CD4-positive, alpha-beta T cell (primary cell): Measurements from ENCODE around the gene KLK8. TPM values are rescaled to one million over a fixed set of nuclear protein-coding genes. Genes with fewer than 3 reads are reported as not detected.

Experiments
- ATAC-seq: fragments of 200-7000 bp; cut with Tn5 transposase; one replicate; pipeline ENCODE4 v1.10.0; 2022; ENCODE audit warnings: mild to moderate bottlenecking; ENCODE audit not compliant: poor library complexity
- CTCF ChIA-PET: fragments of 350-600 bp; sonication (Branson Sonifier 250); formaldehyde crosslinking; loops from one replicate; lab custom pipeline; 2021; ENCODE audit warnings: antibody characterized with exemption, inconsistent platforms; lab: Charles Lee
- POLR2A ChIA-PET: fragments of 350-600 bp; sonication (Branson Sonifier 250); formaldehyde crosslinking; loops from one replicate; lab custom pipeline; 2021; ENCODE audit warnings: antibody characterized with exemption, inconsistent platforms; lab: Charles Lee
- DNase-seq, 14 experiments: peaks; one replicate each; pipeline ENCODE4 v3.0.0-alpha.2; 2013 to 2020; ENCODE audit warnings: mixed read lengths in 2 of 14
- H3K27ac ChIP-seq, 2 donors: one replicate each; pipeline versions ENCODE4 v1.5.1 to v1.7.0; 2013; ENCODE audit warnings: low read length in 2 of 2, low read depth in 1 of 2, mild to moderate bottlenecking in 1 of 2
- H3K27me3 ChIP-seq, 2 experiments: 1 replicate in 1 of 2; 2 replicates in 1 of 2; pipeline versions ENCODE4 v1.6.1 to v1.7.0; 2013; ENCODE audit warnings: low read length in 2 of 2, control low read depth in 1 of 2, mild to moderate bottlenecking in 1 of 2, moderate library complexity in 1 of 2; ENCODE audit not compliant: insufficient read depth in 2 of 2, control insufficient read depth in 1 of 2
- H3K36me3 ChIP-seq: one replicate; pipeline ENCODE4 v1.6.1; 2013; ENCODE audit warnings: low read length, control low read depth; ENCODE audit not compliant: insufficient read depth
- H3K4me1 ChIP-seq: one replicate; pipeline ENCODE4 v1.6.1; 2013; ENCODE audit warnings: low read length, control low read depth; ENCODE audit not compliant: insufficient read depth
- H3K4me3 ChIP-seq: one replicate; pipeline ENCODE4 v1.5.1; 2013; ENCODE audit warnings: mild to moderate bottlenecking, low read length, moderate library complexity
- H3K9me3 ChIP-seq, 2 experiments: 1 replicate in 1 of 2; 2 replicates in 1 of 2; pipeline versions ENCODE4 v1.6.1 to v1.7.0; 2013; ENCODE audit warnings: low read length in 2 of 2, mild to moderate bottlenecking in 2 of 2, control low read depth in 1 of 2, moderate library complexity in 1 of 2; ENCODE audit not compliant: control insufficient read depth in 1 of 2, insufficient read depth in 1 of 2
- H3K27ac Mint-ChIP-seq: one replicate; pipeline ENCODE4 v1.8.0; 2020; ENCODE audit warnings: mixed read lengths
- H3K27me3 Mint-ChIP-seq: one replicate; pipeline ENCODE4 v1.8.0; 2021; ENCODE audit warnings: mixed read lengths
- H3K36me3 Mint-ChIP-seq: one replicate; pipeline ENCODE4 v1.8.0; 2021; ENCODE audit warnings: low read depth, mixed read lengths
- H3K4me1 Mint-ChIP-seq: one replicate; pipeline ENCODE4 v1.8.0; 2021; ENCODE audit warnings: low read depth, mixed read lengths
- H3K4me3 Mint-ChIP-seq: one replicate; pipeline ENCODE4 v1.8.0; 2020; ENCODE audit warnings: mild to moderate bottlenecking, mixed read lengths
- H3K9me3 Mint-ChIP-seq: one replicate; pipeline ENCODE4 v1.8.0; 2020; ENCODE audit warnings: mixed read lengths
- intact Hi-C, 2 experiments: fragments of 100-400 bp; cut with DNase I in 1 of 2; cut with micrococcal nuclease in 1 of 2; formaldehyde crosslinking; loops; one replicate each; pipeline versions ENCODE4 v1.15.1 to v1.9.0; 2023 to 2025; cut with DNase I, micrococcal nuclease
- total RNA-seq, 174 experiments: library from RNA in 2 of 174; stranded (reverse) in 2 of 174; gene quantifications; one replicate each; pipeline ENCODE4 v1.2.3 and lab custom pipeline; 2021 to 2026
- TF ChIP-seq, protein P1 (sequence below): fragments of 200-600 bp; IDR thresholded peaks from one replicate; pipeline ENCODE4 v1.8.0; 2022; ENCODE audit warnings: antibody characterized with exemption, mild to moderate bottlenecking

Gene KLK8
- total RNA-seq, 2 experiments from 2014 or later, result not detected

DNA sequence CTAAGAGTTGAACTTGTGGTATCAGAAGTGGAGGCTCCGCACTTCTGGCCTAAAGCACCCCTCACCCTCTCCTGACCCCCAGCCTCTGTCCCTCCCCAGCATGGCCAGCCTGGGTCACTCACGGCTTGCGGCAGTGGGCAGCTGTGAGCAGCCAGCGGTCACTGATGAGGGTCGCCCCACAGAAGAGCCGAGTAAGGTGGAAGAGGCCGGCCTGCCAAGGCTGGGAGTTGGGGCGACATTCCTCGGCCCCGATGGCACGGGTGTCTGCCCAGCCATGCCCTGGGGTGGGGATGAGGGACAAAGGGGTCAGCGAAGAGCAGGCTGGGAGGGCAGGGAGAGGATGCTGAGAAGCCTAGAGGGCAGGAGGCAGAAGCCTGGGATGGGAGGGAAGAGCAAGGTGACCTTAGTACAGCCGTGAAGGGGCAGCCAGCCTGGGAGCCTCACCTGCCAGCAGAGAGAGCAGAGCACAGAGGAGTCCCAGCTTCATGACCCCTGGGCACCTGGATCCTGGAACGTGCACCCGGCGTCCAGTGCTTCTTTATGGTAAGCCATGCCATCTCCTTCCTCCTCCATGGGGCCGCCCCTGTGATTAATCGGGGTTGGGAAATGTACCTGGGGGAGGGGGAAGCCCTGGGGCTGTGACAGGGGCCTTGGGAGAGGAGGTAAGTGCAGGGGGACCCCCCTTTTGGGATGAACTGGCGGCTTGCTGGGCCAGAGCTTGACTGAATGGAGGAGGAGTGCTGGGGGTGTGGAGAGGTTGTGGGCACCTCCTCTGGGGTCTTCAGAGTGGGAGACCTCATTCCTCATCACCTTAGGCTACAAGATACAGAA, 7.9 kb upstream of the KLK8 start:
- Histone ChIP-seq H3K4me3 (no peak overlapping the region), H3K9me3 (no peaks in the 10 kb centered on the region), H3K36me3 (no peaks in the 10 kb centered on the region), H3K27me3 (peaks cover 8 to 10% of the 10 kb centered on the region in 2 experiments), H3K27ac (no peak overlapping the region), H3K4me1 (no peaks in the 10 kb centered on the region)
- no peak overlapping the region for H3K27ac Mint-ChIP-seq
- peaks cover 67% of the 10 kb centered on the region for H3K27me3 Mint-ChIP-seq
- no peaks in the 10 kb centered on the region for H3K4me1 Mint-ChIP-seq
- CTCF ChIA-PET, result no interaction called here
- H3K4me3 Mint-ChIP-seq, result no peak overlapping the region
- DNase-seq (no peak), ATAC-seq (no peak)
- intact Hi-C loops, result no loop called here
- POLR2A ChIA-PET, result no interaction called here
- no peaks in the 10 kb centered on the region for H3K36me3 Mint-ChIP-seq
- TF ChIP-seq, protein P1, sequence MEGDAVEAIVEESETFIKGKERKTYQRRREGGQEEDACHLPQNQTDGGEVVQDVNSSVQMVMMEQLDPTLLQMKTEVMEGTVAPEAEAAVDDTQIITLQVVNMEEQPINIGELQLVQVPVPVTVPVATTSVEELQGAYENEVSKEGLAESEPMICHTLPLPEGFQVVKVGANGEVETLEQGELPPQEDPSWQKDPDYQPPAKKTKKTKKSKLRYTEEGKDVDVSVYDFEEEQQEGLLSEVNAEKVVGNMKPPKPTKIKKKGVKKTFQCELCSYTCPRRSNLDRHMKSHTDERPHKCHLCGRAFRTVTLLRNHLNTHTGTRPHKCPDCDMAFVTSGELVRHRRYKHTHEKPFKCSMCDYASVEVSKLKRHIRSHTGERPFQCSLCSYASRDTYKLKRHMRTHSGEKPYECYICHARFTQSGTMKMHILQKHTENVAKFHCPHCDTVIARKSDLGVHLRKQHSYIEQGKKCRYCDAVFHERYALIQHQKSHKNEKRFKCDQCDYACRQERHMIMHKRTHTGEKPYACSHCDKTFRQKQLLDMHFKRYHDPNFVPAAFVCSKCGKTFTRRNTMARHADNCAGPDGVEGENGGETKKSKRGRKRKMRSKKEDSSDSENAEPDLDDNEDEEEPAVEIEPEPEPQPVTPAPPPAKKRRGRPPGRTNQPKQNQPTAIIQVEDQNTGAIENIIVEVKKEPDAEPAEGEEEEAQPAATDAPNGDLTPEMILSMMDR, result no peak
- H3K9me3 Mint-ChIP-seq, result no peaks in the 10 kb centered on the region

- POLR2A ChIA-PET, result no interaction called here
- no peaks in the 10 kb centered on the region for H3K36me3 ChIP-seq
- no peak overlapping the region for H3K4me3 ChIP-seq
- intact Hi-C loops, result no loop called here
- Mint-ChIP-seq H3K27me3 (peaks cover 60% of the 10 kb centered on the region), H3K4me3 (no peak overlapping the region), H3K4me1 (no peaks in the 10 kb centered on the region), H3K27ac (no peak overlapping the region), H3K36me3 (no peaks in the 10 kb centered on the region), H3K9me3 (no peaks in the 10 kb centered on the region)
- ATAC-seq (no peak), DNase-seq (no peak)
- H3K27ac ChIP-seq, result no peak overlapping the region
- peaks cover 9 to 15% of the 10 kb centered on the region in 2 experiments for H3K27me3 ChIP-seq
- H3K4me1 ChIP-seq, result no peaks in the 10 kb centered on the region
- peaks cover 0 to 6% of the 10 kb centered on the region in 2 experiments for H3K9me3 ChIP-seq
- TF ChIP-seq, protein P1, result no peak
- CTCF ChIA-PET, result no interaction called here
Measured at GRCh38 chr19:51007488-51007887, 6.1 kb upstream of the KLK8 start.

GRCh38 chr19:51006406-51006805, 5.0 kb upstream of the KLK8 start:
- ChIA-PET CTCF (no interaction called here), POLR2A (no interaction called here)
- Histone ChIP-seq H3K27me3 (peaks cover 11 to 24% of the 10 kb centered on the region in 2 experiments), H3K4me1 (no peaks in the 10 kb centered on the region), H3K36me3 (no peaks in the 10 kb centered on the region), H3K27ac (no peak overlapping the region), H3K4me3 (no peak overlapping the region), H3K9me3 (peaks cover 0 to 15% of the 10 kb centered on the region in 2 experiments)
- H3K27ac Mint-ChIP-seq, result no peak overlapping the region
- peaks cover 69% of the 10 kb centered on the region for H3K27me3 Mint-ChIP-seq
- no peak overlapping the region for H3K4me3 Mint-ChIP-seq
- intact Hi-C loops, result no loop called here
- ATAC-seq (no peak), DNase-seq (no peak)
- no peaks in the 10 kb centered on the region for H3K36me3 Mint-ChIP-seq
- no peaks in the 10 kb centered on the region for H3K4me1 Mint-ChIP-seq
- TF ChIP-seq, protein P1, result no peak
- H3K9me3 Mint-ChIP-seq, result no peaks in the 10 kb centered on the region
